Keratinocyte (primary cell): ENCODE results near the gene OR5H1.

Experiments used
- CTCF ChIP-seq, 3 experiments: IDR thresholded peaks in 1 of 3; conservative IDR thresholded peaks in 1 of 3; optimal IDR thresholded peaks in 1 of 3; 2 replicates in 2 of 3; 3 replicates in 1 of 3; pipeline versions ENCODE3 to v1.5.1; 2011; ENCODE audit warnings: low read length in 3 of 3, mild to moderate bottlenecking in 3 of 3, moderate library complexity in 2 of 3, control low read depth in 1 of 3, inconsistent platforms in 1 of 3; ENCODE audit not compliant: insufficient read depth in 2 of 3; ENCODE audit errors: extremely low read depth in 1 of 3
- EZH2 ChIP-seq: IDR thresholded peaks from one replicate; pipeline ENCODE4 v1.6.1; 2012; ENCODE audit warnings: inconsistent platforms, mild to moderate bottlenecking, low read length, moderate library complexity

GRCh38 chr3:98166396-98166795 lies 35.9 kb downstream of the OR5H1 start, which contains the start of gene OR5H15:
- TF ChIP-seq CTCF (optimal IDR thresholded peaks at IDR 0.05 in 1 of 3, IDR thresholded peaks at IDR 0.05 in 1 of 3, conservative IDR thresholded peaks at IDR 0.05 in 1 of 3; ENCODE audit: extremely low read depth in 1 of 3, insufficient read depth in 2 of 3, low read length in 3 of 3) (no peak), EZH2 (no peak)
